ENCODE results near the gene PDE6D. TPM values are rescaled to one million over a fixed set of nuclear protein-coding genes. Genes with fewer than 3 reads are reported as not detected.

The PDE6D gene
- total RNA-seq, 1 donor from 2014 or later: 18.7 TPM

DNA sequence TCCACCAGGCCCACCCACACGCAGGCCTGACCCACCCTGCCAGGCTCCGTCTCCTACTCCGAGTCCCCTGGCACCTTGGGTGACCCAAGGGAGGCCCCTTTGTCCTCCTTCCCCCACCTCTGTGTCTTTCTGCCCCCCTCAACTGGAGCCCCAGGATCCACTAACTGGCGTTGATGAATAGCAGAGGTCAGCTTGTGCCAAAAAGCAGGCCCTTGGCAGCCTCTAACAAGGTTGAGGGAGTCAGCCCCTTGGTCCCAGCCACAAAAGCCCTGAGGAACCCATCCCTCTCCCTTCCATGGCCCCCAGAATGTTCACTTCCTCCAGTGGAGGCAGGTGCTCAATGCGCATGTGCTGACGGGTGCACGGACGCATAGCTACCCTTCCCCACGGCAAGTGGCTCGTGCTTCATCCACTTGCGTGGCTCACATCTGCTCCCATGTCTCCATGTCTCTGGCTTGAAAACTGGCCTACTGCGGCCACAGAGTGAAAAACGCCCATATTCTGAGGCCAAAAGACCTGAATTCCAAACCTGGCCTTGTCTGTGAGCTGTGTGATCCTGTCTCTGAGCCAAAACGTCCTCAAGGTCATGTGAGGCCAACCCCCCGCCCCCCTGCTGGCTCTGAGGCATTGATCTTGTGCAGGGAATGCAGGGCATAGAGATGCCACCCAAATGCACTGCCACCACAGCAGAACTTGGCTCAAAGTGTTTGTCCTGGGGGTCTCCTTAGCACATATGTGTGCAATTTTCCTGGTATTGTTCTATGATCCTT is 91.8 kb downstream of the PDE6D start:
- Histone ChIP-seq H3K36me3 (no peaks in the 10 kb centered on the region), H3K4me3 (no peak overlapping the region), H3K4me1 (no peaks in the 10 kb centered on the region), H3K27ac (no peak overlapping the region), H3K27me3 (no peaks in the 10 kb centered on the region), H3K9me3 (no peaks in the 10 kb centered on the region)
- TF ChIP-seq, protein P1, sequence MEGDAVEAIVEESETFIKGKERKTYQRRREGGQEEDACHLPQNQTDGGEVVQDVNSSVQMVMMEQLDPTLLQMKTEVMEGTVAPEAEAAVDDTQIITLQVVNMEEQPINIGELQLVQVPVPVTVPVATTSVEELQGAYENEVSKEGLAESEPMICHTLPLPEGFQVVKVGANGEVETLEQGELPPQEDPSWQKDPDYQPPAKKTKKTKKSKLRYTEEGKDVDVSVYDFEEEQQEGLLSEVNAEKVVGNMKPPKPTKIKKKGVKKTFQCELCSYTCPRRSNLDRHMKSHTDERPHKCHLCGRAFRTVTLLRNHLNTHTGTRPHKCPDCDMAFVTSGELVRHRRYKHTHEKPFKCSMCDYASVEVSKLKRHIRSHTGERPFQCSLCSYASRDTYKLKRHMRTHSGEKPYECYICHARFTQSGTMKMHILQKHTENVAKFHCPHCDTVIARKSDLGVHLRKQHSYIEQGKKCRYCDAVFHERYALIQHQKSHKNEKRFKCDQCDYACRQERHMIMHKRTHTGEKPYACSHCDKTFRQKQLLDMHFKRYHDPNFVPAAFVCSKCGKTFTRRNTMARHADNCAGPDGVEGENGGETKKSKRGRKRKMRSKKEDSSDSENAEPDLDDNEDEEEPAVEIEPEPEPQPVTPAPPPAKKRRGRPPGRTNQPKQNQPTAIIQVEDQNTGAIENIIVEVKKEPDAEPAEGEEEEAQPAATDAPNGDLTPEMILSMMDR (IDR thresholded peaks at IDR 0.05): no peak
- ATAC-seq: no peak
- no peak for DNase-seq
- intact Hi-C loops (cut with DNase I): no loop called here

DNA sequence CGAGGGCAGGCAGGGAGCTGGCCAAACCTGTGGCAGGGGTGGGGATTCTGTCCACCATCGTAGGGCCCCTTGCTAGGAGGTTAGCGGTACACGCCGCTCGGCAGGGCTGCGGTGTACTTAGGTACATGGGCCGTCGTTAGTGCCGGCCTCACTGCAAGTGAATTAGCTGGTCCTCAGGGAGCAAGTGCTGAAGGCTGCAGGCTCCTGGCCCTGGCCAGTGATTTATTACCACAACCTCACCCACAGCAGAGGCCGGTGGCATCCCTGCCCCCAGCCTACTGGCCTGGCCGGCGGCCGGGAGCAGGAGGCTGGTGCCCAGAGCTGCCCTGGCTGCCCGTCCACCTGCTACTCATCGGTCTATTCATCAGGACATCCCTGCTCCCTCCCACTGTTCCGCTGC is 92.4 kb downstream of the PDE6D start:
- no peaks in the 10 kb centered on the region for H3K9me3 ChIP-seq
- no peak for ATAC-seq
- TF ChIP-seq, protein P1 (IDR thresholded peaks at IDR 0.05): no peak
- no peak overlapping the region for H3K4me3 ChIP-seq
- intact Hi-C loops (cut with DNase I): no loop called here
- no peak for DNase-seq
- H3K36me3 ChIP-seq: no peaks in the 10 kb centered on the region
- no peaks in the 10 kb centered on the region for H3K27me3 ChIP-seq
- no peaks in the 10 kb centered on the region for H3K4me1 ChIP-seq
- no peak overlapping the region for H3K27ac ChIP-seq

DNA sequence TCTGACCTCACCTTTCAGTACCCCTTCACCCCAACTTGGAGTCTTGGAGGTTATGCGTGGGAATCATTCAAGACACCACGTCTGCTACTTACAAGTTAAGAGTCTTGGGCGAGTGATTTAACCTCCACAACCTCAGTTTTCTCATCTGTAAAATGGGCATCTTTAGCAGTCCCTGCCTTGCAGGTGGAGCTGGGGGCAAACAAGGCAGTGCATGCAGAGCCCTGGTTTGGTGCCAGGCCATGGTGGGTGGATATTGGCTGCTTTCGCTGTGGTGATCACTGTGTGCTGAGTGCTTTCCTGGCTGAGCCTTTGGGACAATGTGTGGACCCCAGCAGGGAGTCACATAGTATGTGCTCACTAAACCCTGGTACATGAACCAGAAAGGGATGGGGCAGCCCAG is 93.1 kb downstream of the PDE6D start:
- H3K36me3 ChIP-seq: no peaks in the 10 kb centered on the region
- TF ChIP-seq, protein P1 (IDR thresholded peaks at IDR 0.05): no peak
- no peak for DNase-seq
- no peaks in the 10 kb centered on the region for H3K9me3 ChIP-seq
- no peak for ATAC-seq
- no peaks in the 10 kb centered on the region for H3K4me1 ChIP-seq
- no peaks in the 10 kb centered on the region for H3K27me3 ChIP-seq
- H3K4me3 ChIP-seq: no peak overlapping the region
- intact Hi-C loops (cut with DNase I): no loop called here
- no peak overlapping the region for H3K27ac ChIP-seq

DNA sequence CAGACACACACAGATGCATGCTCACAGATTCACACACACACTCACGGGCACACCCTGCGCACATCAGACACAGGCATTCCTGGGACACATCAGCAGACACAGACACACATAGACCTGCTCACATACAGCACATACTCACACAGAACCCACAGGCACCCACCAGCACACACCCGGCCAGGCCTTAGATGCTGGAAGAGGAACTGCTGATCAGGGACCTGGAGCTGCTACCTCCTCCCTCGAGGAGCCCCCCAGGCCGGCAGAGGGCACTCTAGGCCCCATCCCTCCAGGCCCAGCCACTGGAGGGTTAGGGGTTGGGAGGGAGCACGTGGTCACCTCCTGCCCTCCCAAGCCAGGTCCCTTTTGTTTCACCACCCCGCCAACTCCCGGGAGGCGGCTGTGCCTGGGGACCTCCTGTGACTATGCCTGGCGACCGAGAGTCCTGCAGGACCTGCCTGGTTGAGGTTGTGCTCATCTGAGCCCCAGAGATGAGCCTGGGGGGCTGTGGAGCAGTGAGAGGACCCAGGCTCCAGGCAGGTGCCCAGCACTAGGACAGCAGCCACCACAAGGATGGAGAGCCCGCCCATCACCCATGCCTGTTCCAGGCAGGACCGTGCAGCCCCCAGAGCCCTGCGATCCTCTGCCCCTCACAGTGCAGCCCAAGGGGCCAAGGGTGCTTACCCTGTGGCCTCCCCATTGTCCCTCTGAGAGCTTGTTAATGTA is 93.8 kb downstream of the PDE6D start:
- Histone ChIP-seq H3K4me1 (no peaks in the 10 kb centered on the region), H3K9me3 (no peaks in the 10 kb centered on the region), H3K27me3 (no peaks in the 10 kb centered on the region), H3K36me3 (no peaks in the 10 kb centered on the region), H3K27ac (no peak overlapping the region), H3K4me3 (no peak overlapping the region)
- intact Hi-C loops (cut with DNase I): no loop called here
- peak; percentile 89 for DNase-seq
- TF ChIP-seq, protein P1 (IDR thresholded peaks at IDR 0.05): peak; percentile 68
- peak; percentile 91 for ATAC-seq

DNA sequence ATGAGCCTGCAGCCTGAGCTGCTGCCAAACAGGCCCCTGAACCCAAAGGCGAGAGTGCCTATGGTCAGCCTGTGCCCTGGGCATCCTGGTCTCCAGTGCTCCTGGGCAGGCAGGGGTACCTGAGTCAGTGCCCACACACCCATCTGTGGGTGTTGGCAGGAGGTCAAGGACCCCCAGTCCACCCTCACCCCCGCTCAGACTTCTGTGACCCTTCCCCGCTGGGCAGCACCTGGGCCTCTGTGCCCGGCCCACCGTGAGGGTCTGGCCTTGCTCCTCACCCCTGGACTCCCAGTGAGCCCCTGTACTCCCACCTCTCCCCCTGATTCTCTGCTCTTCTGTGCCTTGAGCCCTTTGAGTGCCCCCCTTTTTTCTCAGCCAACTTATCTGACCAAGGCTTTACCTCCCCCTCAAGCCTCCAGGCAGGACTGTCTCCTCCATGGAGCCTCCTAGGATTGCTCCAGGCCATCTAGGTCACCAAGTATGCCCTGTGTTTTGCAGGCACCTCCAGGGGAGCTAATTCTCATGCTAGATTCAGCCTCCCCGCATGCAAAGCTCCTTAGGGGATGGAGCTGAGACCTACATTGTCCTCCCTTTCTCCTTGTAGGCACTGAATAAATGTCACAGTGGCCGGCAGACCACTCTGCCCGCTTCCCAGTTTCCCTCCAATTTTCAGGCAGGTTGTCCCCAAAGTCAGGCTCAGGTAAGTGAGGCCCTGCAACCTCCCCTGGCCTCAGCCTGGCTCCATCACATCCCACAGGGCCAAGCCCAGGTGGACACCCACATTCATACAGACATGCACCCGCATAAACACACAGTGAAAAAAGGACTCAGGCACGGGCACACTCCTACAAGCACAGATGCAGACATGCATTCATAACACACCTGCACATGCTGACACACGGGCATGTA is 94.6 kb downstream of the PDE6D start:
- DNase-seq: no peak
- TF ChIP-seq, protein P1 (IDR thresholded peaks at IDR 0.05): no peak
- no peak for ATAC-seq
- no peaks in the 10 kb centered on the region for H3K4me1 ChIP-seq
- no peaks in the 10 kb centered on the region for H3K27me3 ChIP-seq
- no peaks in the 10 kb centered on the region for H3K36me3 ChIP-seq
- no peak overlapping the region for H3K4me3 ChIP-seq
- intact Hi-C loops (cut with DNase I): no loop called here
- H3K27ac ChIP-seq: no peak overlapping the region
- H3K9me3 ChIP-seq: no peaks in the 10 kb centered on the region
